Nephron progenitor cell (in vitro differentiated cells): ENCODE results near the gene CHRM2.

Source experiments
- DNase-seq: peaks from one replicate; pipeline ENCODE4 v3.0.0; 2021
- H3K27ac Mint-ChIP-seq: 2 replicates; pipeline ENCODE4 v1.8.0; 2021; ENCODE audit warnings: mild to moderate bottlenecking, moderate library complexity, mixed read lengths
- H3K27me3 Mint-ChIP-seq: 2 replicates; pipeline ENCODE4 v1.8.0; 2021; ENCODE audit warnings: mild to moderate bottlenecking, low read depth, mixed read lengths; ENCODE audit not compliant: poor library complexity
- H3K36me3 Mint-ChIP-seq: 2 replicates; pipeline ENCODE4 v1.8.0; 2021; ENCODE audit warnings: low read depth, mixed read lengths
- H3K4me1 Mint-ChIP-seq: 2 replicates; pipeline ENCODE4 v1.8.0; 2021; ENCODE audit warnings: mixed read lengths
- H3K4me3 Mint-ChIP-seq: 2 replicates; pipeline ENCODE4 v1.8.0; 2021; ENCODE audit warnings: mild to moderate bottlenecking, moderate library complexity, mixed read lengths
- H3K9me3 Mint-ChIP-seq: 2 replicates; pipeline ENCODE4 v1.8.0; 2021; ENCODE audit warnings: mild to moderate bottlenecking, moderate library complexity, mixed read lengths
- CTCF ChIP-seq: fragments of 200-600 bp; sonication (generic); IDR thresholded peaks from 2 replicates; pipeline ENCODE4 v1.5.0; 2021; ENCODE audit warnings: antibody characterized with exemption

Gene CHRM2

GRCh38 chr7:136940122-136940521 is 71.7 kb downstream of the CHRM2 start:
- H3K4me1 Mint-ChIP-seq = no peaks in the 10 kb centered on the region
- H3K27me3 Mint-ChIP-seq = no peaks in the 10 kb centered on the region
- H3K27ac Mint-ChIP-seq = no peak overlapping the region
- no peak overlapping the region for H3K4me3 Mint-ChIP-seq
- no peaks in the 10 kb centered on the region for H3K36me3 Mint-ChIP-seq
- TF ChIP-seq CTCF = no peak
- DNase-seq = no peak
- H3K9me3 Mint-ChIP-seq = no peaks in the 10 kb centered on the region

GRCh38 chr7:136940917-136941316 is 72.5 kb downstream of the CHRM2 start:
- Mint-ChIP-seq H3K36me3 (no peaks in the 10 kb centered on the region), H3K27ac (no peak overlapping the region), H3K4me3 (no peak overlapping the region), H3K27me3 (no peaks in the 10 kb centered on the region), H3K9me3 (no peaks in the 10 kb centered on the region), H3K4me1 (no peaks in the 10 kb centered on the region)
- no peak for TF ChIP-seq CTCF
- no peak for DNase-seq

- Mint-ChIP-seq H3K4me3 (no peak overlapping the region), H3K27ac (no peak overlapping the region), H3K4me1 (no peaks in the 10 kb centered on the region), H3K9me3 (no peaks in the 10 kb centered on the region), H3K27me3 (no peaks in the 10 kb centered on the region), H3K36me3 (no peaks in the 10 kb centered on the region)
- DNase-seq = no peak
- TF ChIP-seq CTCF = no peak
Observed at GRCh38 chr7:136941816-136942215, 73.4 kb downstream of the CHRM2 start.

GRCh38 chr7:136942401-136942800 is 73.9 kb downstream of the CHRM2 start:
- Mint-ChIP-seq H3K4me1 (no peaks in the 10 kb centered on the region), H3K9me3 (no peaks in the 10 kb centered on the region), H3K27me3 (no peaks in the 10 kb centered on the region), H3K36me3 (no peaks in the 10 kb centered on the region), H3K27ac (no peak overlapping the region), H3K4me3 (no peak overlapping the region)
- DNase-seq = no peak
- TF ChIP-seq CTCF = no peak

GRCh38 chr7:136942994-136943393 is 74.5 kb downstream of the CHRM2 start:
- no peak for TF ChIP-seq CTCF
- H3K36me3 Mint-ChIP-seq = no peaks in the 10 kb centered on the region
- H3K27ac Mint-ChIP-seq = peak overlapping the region; percentile 84
- H3K4me3 Mint-ChIP-seq = no peak overlapping the region
- no peak for DNase-seq
- H3K4me1 Mint-ChIP-seq = no peaks in the 10 kb centered on the region
- no peaks in the 10 kb centered on the region for H3K27me3 Mint-ChIP-seq
- no peaks in the 10 kb centered on the region for H3K9me3 Mint-ChIP-seq

- no peak overlapping the region for H3K4me3 Mint-ChIP-seq
- H3K9me3 Mint-ChIP-seq = no peaks in the 10 kb centered on the region
- TF ChIP-seq CTCF = no peak
- H3K4me1 Mint-ChIP-seq = no peaks in the 10 kb centered on the region
- no peaks in the 10 kb centered on the region for H3K36me3 Mint-ChIP-seq
- H3K27ac Mint-ChIP-seq = no peak overlapping the region
- H3K27me3 Mint-ChIP-seq = no peaks in the 10 kb centered on the region
- DNase-seq = no peak
Observed at GRCh38 chr7:136947347-136947746, 78.9 kb downstream of the CHRM2 start.
